ENCODE results near the gene FRMD5.

DNA sequence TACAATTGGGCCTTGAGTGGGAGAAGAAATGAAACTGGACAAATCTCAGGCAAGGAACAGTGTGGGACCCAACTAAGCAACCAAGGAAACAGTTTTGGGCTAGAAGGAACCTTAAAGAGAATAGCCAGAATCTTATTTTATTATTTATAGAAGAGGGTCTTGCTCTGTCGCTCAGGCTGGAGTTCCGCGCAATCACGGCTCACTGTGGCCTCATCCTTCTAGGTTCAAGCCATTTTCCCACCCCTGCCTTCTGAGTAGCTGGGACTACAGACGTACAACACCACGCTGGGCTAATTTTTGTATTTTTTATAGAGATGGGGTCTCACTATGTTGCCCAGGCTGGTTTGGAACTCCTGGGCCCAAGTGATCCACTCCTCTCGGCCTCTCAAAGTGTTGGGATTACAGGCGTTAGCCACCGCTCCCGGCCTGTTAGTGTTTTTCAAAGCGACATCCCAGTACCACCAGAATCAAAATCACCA, 369.0 kb downstream of the FRMD5 start:
- TF ChIP-seq, protein P1, sequence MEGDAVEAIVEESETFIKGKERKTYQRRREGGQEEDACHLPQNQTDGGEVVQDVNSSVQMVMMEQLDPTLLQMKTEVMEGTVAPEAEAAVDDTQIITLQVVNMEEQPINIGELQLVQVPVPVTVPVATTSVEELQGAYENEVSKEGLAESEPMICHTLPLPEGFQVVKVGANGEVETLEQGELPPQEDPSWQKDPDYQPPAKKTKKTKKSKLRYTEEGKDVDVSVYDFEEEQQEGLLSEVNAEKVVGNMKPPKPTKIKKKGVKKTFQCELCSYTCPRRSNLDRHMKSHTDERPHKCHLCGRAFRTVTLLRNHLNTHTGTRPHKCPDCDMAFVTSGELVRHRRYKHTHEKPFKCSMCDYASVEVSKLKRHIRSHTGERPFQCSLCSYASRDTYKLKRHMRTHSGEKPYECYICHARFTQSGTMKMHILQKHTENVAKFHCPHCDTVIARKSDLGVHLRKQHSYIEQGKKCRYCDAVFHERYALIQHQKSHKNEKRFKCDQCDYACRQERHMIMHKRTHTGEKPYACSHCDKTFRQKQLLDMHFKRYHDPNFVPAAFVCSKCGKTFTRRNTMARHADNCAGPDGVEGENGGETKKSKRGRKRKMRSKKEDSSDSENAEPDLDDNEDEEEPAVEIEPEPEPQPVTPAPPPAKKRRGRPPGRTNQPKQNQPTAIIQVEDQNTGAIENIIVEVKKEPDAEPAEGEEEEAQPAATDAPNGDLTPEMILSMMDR (IDR thresholded peaks at IDR 0.05; ENCODE audit: low read depth, low read length, poor library complexity, severe bottlenecking) = no peak
- no peak for TF ChIP-seq EZH2phosphoT487 (IDR thresholded peaks at IDR 0.05; ENCODE audit: borderline replicate concordance, low read length)
